Peyer's patch (tissue), 4 donors: ENCODE measurements around the gene ATG7. TPM values are rescaled to one million over a fixed set of nuclear protein-coding genes. Genes with fewer than 3 reads are reported as not detected.

Experiments
- DNase-seq, 3 donors: peaks; one replicate each; pipeline ENCODE4 v3.0.0-alpha.2; 2017 to 2019
- H3K27ac ChIP-seq, 4 donors: fragments of 200-600 bp; sonication (generic); one replicate each; pipeline ENCODE4 v1.5.1; 2016 to 2019
- H3K27me3 ChIP-seq, 2 donors: fragments of 200-600 bp; sonication (generic); one replicate each; pipeline ENCODE4 v1.5.1; 2019
- H3K36me3 ChIP-seq, 3 donors: fragments of 200-600 bp; sonication (generic); one replicate each; pipeline ENCODE4 v1.5.1; 2016 to 2019
- H3K4me1 ChIP-seq, 4 donors: fragments of 200-600 bp; sonication (generic); one replicate each; pipeline ENCODE4 v1.5.1; 2016 to 2019
- H3K4me3 ChIP-seq, 4 donors: fragments of 200-600 bp; sonication (generic); 1 replicate in 3 of 4; 2 replicates in 1 of 4; pipeline ENCODE4 v1.5.1; 2016 to 2019; ENCODE audit warnings: mild to moderate bottlenecking in 1 of 4
- H3K9me3 ChIP-seq, 4 donors: fragments of 200-600 bp; sonication (generic); one replicate each; pipeline ENCODE4 v1.5.1; 2016 to 2019; ENCODE audit warnings: mild to moderate bottlenecking in 1 of 4
- POLR2A ChIP-seq, 2 donors: fragments of 450-650 bp; IDR thresholded peaks; one replicate each; pipeline ENCODE4 v1.5.1; 2017; ENCODE audit warnings: antibody characterized with exemption in 2 of 2, mild to moderate bottlenecking in 2 of 2, moderate library complexity in 2 of 2
- total RNA-seq, 4 donors: library from RNA; depleted of rRNA; stranded (reverse); fragments of >200 nt; gene quantifications; one replicate each; pipeline ENCODE4 v1.1.0, GENCODE V29; 2016
- TF ChIP-seq, protein P1 (sequence below), 6 experiments: fragments of 450-650 bp in 4 of 6; fragments of 200-600 bp in 2 of 6; sonication (generic) in 1 of 6; IDR thresholded peaks; one replicate each; pipeline ENCODE4 v1.5.1; 2017 to 2019; ENCODE audit warnings: antibody characterized with exemption in 6 of 6, mild to moderate bottlenecking in 3 of 6, moderate library complexity in 1 of 6

ATG7 gene, protein sequence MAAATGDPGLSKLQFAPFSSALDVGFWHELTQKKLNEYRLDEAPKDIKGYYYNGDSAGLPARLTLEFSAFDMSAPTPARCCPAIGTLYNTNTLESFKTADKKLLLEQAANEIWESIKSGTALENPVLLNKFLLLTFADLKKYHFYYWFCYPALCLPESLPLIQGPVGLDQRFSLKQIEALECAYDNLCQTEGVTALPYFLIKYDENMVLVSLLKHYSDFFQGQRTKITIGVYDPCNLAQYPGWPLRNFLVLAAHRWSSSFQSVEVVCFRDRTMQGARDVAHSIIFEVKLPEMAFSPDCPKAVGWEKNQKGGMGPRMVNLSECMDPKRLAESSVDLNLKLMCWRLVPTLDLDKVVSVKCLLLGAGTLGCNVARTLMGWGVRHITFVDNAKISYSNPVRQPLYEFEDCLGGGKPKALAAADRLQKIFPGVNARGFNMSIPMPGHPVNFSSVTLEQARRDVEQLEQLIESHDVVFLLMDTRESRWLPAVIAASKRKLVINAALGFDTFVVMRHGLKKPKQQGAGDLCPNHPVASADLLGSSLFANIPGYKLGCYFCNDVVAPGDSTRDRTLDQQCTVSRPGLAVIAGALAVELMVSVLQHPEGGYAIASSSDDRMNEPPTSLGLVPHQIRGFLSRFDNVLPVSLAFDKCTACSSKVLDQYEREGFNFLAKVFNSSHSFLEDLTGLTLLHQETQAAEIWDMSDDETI
- 100 to 1,000 TPM in 1 of 4 donors, 10 to 100 TPM in 3; 45.2 to 126 (median 70.8) TPM for total RNA-seq

DNA sequence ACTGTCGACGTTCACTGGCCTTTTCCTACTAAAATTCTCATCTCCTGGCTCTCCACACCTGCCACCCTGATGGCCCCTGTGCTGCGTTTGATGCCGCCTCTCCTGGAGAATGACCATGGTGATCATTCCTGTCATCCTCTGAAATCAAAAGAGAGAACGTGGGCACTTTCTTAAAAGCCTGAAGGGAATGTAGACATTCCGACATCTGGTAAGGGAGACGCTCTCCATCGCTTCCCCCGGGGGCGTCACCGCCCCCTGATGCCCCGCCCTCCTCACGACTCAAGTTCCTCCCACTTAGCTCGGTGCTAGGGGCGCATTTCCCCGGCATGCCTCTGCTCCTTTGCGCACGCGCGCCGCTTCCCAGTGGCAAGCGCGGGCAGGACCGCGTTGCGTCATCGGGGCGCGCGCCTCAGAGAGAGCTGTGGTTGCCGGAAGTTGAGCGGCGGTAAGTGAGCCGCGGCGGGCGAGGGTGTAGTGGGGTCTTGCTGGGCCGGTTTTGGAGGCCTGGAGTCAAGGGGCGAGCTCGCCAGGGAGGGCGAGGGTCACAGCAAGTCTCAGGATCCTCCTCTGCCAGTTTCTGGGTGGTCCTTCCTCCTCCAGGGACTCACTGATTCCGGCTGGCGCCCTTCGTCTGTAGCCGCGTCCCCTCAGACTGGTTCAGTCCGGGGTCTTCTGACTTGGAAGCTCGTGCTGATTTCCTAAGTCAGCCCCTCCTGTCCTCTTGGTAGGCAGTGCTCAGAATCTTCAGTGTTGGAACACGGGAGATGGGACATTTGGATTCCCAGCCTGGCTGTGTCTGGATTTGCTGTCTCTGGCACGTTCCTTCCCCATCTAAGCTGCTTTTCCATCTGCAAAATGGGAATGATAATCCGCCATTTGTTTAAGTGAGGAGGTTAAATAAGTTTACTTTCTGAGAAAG, at the start of gene ATG7:
TSS of gene ATG7 (plus strand) at position 412 of the 919 bp plus-strand sequence. CDS start 26,299 bp downstream, outside the sequence.
- H3K4me3 ChIP-seq, result peak within 1 kb of the TSS; percentile 72 to 95 (median 86)
- peaks cover 0 to 17% (median 0%) of the 10 kb centered on the region in 4 donors for H3K4me1 ChIP-seq
- DNase-seq, result peak; percentile 97 to 99 (median 98)
- TF ChIP-seq, protein P1, sequence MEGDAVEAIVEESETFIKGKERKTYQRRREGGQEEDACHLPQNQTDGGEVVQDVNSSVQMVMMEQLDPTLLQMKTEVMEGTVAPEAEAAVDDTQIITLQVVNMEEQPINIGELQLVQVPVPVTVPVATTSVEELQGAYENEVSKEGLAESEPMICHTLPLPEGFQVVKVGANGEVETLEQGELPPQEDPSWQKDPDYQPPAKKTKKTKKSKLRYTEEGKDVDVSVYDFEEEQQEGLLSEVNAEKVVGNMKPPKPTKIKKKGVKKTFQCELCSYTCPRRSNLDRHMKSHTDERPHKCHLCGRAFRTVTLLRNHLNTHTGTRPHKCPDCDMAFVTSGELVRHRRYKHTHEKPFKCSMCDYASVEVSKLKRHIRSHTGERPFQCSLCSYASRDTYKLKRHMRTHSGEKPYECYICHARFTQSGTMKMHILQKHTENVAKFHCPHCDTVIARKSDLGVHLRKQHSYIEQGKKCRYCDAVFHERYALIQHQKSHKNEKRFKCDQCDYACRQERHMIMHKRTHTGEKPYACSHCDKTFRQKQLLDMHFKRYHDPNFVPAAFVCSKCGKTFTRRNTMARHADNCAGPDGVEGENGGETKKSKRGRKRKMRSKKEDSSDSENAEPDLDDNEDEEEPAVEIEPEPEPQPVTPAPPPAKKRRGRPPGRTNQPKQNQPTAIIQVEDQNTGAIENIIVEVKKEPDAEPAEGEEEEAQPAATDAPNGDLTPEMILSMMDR (IDR thresholded peaks at IDR 0.05), result peak in 4 of 6 experiments; percentile 25 to 35 (median 29)
- TF ChIP-seq POLR2A (IDR thresholded peaks at IDR 0.05), result peak; percentile 79 to 93
- peak within 1 kb of the TSS; percentile 81 to 91 (median 84) for H3K27ac ChIP-seq
- H3K9me3 ChIP-seq, result no peaks in the 10 kb centered on the region
- peaks cover 0 to 2% (median 0%) of the 10 kb centered on the region in 3 donors for H3K36me3 ChIP-seq
- H3K27me3 ChIP-seq, result no peaks in the 10 kb centered on the region

DNA sequence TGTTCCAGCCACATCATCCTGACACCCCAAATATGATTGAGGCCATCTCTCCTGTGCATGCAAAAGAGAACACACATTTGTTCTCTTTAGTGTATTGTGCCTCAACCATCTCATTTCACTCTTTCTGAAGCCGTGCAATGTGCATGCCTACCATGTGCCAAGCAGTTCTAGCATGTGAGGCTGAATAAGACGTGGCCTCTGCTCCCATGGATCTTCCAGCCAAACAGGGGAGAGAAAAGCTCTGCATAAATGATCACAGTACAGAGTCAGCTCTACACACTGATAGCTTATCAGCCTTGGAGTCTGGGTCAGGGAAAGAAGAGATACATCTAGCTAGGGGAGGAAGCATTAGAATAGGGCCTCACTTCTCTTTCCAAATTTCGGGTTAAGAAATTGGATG, 48.2 kb upstream of the ATG7 start:
- DNase-seq, result no peak
- Histone ChIP-seq H3K9me3 (no peaks in the 10 kb centered on the region), H3K36me3 (no peaks in the 10 kb centered on the region), H3K4me3 (no peak overlapping the region), H3K4me1 (peaks cover 0 to 14% (median 0%) of the 10 kb centered on the region in 4 donors), H3K27me3 (no peaks in the 10 kb centered on the region), H3K27ac (peak overlapping the region in 2 of 4 donors; percentile 56 to 92)
- no peak for TF ChIP-seq POLR2A (IDR thresholded peaks at IDR 0.05)
- TF ChIP-seq, protein P1 (IDR thresholded peaks at IDR 0.05), result no peak

DNA sequence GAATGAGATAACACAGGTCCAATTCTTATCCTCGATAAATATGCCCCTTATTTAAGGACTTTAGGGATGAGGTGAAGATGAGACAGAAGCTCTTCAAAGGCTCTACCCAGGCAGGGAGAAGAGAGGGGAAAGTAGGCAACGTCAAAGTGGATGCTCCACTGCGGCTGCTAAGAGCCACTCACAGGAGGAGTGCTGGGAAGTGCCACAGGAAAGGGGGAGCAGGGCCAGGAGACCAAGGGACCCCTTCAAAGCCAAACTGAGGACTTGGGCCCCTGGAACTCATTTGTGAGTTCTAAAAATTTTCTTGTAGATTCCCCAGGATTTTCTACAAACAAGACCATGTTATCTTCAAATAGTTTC, 47.3 kb upstream of the ATG7 start:
- Histone ChIP-seq H3K4me1 (peaks cover 0 to 14% (median 0%) of the 10 kb centered on the region in 4 donors), H3K27ac (peak overlapping the region in 3 of 4 donors; percentile 76 to 94 (median 92)), H3K9me3 (no peaks in the 10 kb centered on the region), H3K36me3 (no peaks in the 10 kb centered on the region), H3K27me3 (no peaks in the 10 kb centered on the region), H3K4me3 (peak overlapping the region in 2 of 4 donors; percentile 48 to 56)
- DNase-seq, result no peak
- TF ChIP-seq POLR2A (IDR thresholded peaks at IDR 0.05), result no peak
- TF ChIP-seq, protein P1 (IDR thresholded peaks at IDR 0.05), result no peak

DNA sequence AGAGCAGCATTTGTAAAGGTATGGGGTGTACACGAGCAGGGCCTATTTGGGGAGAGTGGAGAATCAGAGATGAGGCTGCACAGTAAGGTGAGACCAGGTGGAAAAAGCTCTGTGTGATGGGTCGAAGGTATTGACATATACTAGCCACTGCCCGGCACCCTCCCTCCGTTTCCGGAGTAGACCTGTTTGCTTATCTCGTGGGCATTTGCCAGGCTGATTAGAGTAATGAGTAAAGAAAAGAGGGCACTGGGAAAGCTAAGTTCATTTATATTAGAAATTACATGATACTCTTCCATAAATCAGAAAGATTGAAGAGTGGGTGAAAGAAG, 46.2 kb upstream of the ATG7 start:
- Histone ChIP-seq H3K4me3 (peak overlapping the region in 3 of 4 donors; percentile 13 to 56 (median 48)), H3K27ac (peak overlapping the region in 3 of 4 donors; percentile 76 to 94 (median 92)), H3K9me3 (no peaks in the 10 kb centered on the region), H3K27me3 (no peaks in the 10 kb centered on the region), H3K36me3 (no peaks in the 10 kb centered on the region), H3K4me1 (peaks cover 0 to 14% (median 0%) of the 10 kb centered on the region in 4 donors)
- DNase-seq, result peak in 2 of 3 donors; percentile 73 to 76
- TF ChIP-seq, protein P1 (IDR thresholded peaks at IDR 0.05), result no peak
- peak; percentile 32 to 45 for TF ChIP-seq POLR2A (IDR thresholded peaks at IDR 0.05)

DNA sequence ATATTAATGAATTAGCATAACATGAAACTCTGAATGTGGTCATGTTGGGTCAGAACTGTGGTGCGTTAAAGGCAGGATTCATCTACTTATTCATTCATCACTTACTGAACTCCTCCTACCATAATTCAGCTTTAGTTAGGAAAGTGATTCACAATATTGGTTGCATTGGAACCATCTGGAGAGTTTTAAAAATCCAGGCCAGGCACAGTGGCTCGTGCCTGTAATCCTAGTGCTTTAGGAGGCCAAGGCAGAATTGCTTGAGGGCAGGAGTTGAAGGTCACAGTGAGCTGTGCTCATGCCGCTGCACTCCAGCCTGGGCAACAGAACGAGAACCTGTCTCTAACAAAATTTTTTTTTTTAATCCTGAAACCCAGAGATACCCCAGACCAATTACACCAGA, 44.2 kb upstream of the ATG7 start:
- DNase-seq, result no peak
- H3K27ac ChIP-seq, result no peak overlapping the region
- no peaks in the 10 kb centered on the region for H3K9me3 ChIP-seq
- H3K27me3 ChIP-seq, result no peaks in the 10 kb centered on the region
- TF ChIP-seq POLR2A (IDR thresholded peaks at IDR 0.05), result no peak
- TF ChIP-seq, protein P1 (IDR thresholded peaks at IDR 0.05), result no peak
- no peak overlapping the region for H3K4me3 ChIP-seq
- peaks cover 0 to 14% (median 0%) of the 10 kb centered on the region in 4 donors for H3K4me1 ChIP-seq
- no peaks in the 10 kb centered on the region for H3K36me3 ChIP-seq
